ENCODE results near the gene PRPF4. TPM values are rescaled to one million over a fixed set of nuclear protein-coding genes. Genes with fewer than 3 reads are reported as not detected.
A peak's percentile ranks its signal among the peaks of the same experiment; 100 is the strongest.

PRPF4 gene
- total RNA-seq, 4 donors from 2014 or later, result 9.0 to 14.4 (median 10.9) TPM

DNA sequence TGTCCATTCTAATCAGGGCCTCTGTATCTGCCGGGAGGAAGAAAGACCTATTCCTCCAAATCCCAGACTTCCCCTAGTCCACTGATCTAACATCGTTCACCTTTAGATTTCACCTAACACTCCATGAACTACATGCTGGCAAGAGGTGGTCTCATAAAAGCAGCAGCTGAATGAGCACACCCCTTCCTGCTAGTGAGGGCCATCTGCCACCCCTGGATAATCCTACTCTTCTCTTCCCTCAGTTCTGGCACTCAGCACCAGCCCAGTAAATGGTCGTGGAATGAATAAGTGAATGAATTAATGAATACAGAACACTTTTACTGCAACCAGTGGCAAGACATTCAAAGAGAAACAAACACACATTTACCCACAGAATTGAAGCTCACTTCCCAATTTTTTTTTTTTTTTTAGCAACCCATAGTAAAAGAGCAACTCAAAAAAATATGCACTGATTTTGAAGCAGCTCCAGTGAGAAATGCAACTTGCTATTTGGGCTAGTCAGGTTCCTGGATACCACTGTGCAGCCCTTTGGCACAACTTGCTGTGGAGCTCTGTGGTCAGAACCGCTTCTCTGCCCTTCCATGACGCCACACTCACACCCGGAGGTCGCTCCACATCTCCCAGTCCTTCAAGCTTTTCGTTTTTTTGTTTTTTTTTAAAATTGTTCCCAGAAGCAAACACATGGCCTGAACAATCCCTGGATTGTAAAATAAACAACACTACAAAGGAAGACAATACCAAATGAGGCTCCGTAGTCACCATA is 21.5 kb downstream of the PRPF4 start:
- Histone ChIP-seq H3K4me1 (no peaks in the 10 kb centered on the region), H3K27ac (no peak overlapping the region), H3K36me3 (peaks cover 2 to 22% (median 4%) of the 10 kb centered on the region in 3 donors), H3K4me3 (no peak overlapping the region), H3K9me3 (no peaks in the 10 kb centered on the region), H3K27me3 (no peaks in the 10 kb centered on the region)
- no peak for DNase-seq (ENCODE audit: low spot score in 2 of 2)
- 61 to 64% methylated on average over 9 of the region's 9 CpGs for WGBS, 2 donors
- TF ChIP-seq EP300 (IDR thresholded peaks at IDR 0.05), result no peak

DNA sequence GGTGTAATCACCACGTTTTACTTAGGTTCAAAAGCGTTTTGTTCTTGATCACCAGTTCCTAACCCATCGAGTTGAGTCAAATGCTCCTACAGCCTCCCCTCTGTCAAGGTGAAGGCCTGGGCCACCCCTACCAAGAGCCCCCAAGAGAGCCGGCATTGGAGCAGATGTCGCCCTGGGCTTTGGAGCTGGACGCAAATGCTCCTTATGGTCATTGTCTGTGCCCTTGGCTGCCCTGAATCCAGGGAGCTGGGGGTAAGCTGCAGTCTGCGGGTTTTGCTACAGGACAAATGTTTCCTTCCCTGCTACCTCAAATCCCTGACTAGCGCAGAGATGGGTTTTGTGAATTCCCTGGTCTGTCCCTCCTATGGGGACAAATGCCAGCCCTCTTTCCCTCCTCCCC is 22.9 kb downstream of the PRPF4 start:
- no peaks in the 10 kb centered on the region for H3K4me1 ChIP-seq
- TF ChIP-seq CTCF (IDR thresholded peaks at IDR 0.05) (no peak), EP300 (IDR thresholded peaks at IDR 0.05) (no peak), POLR2A (IDR thresholded peaks at IDR 0.05) (no peak)
- DNase-seq (ENCODE audit: low spot score in 2 of 2), result no peak
- H3K36me3 ChIP-seq, result peaks cover 0 to 9% (median 0%) of the 10 kb centered on the region in 3 donors
- no peak overlapping the region for H3K4me3 ChIP-seq
- no peaks in the 10 kb centered on the region for H3K9me3 ChIP-seq
- no peak overlapping the region for H3K27ac ChIP-seq
- whole genome bisulfite sequencing, 2 donors, result 88 to 95% methylated on average over 8 of the region's 8 CpGs
- H3K27me3 ChIP-seq, result no peaks in the 10 kb centered on the region

DNA sequence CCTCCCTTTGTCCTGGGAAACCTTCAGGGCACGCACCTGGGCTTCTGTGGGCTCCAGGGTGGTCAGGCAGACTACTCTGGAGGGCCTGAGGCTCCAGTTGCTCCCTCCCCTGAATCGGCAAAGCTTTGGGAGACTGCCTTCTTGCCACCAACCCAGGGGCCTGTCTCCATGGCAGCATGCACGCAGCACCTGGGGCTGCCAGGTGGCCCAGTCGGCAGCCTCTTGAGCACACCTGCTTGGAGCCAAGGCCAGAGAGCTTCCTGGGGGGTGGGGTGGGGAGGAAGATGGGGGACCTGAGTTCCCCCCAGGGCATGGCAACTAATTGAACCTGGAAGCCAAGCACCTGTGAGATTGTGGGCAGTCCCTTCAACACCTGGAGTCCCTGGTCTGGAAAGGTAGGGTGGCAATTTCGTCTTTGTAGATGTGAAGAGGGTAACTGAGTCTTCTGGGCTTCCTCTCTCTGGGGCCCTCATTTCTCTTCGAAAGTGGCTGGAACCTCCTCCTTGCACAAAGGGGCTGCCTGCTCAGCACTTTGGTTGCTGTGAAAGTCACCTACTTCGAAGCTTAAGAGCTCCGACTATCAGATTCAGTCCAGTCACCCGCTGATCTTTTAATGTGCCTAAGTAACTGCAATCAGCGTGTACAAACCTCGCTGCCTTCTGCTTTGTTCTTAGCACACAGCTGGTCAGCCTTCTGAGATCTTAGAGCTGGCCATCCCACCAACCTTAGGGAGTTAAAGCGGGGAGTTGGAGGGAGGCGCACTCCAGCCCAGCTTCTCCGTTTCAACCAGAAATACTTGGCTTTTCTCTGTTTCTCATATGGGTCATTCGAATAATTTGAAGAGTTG is 23.7 kb downstream of the PRPF4 start:
- no peak for DNase-seq (ENCODE audit: low spot score in 2 of 2)
- Histone ChIP-seq H3K27ac (no peak overlapping the region), H3K27me3 (no peaks in the 10 kb centered on the region), H3K36me3 (peaks cover 0 to 1% (median 0%) of the 10 kb centered on the region in 3 donors), H3K9me3 (no peaks in the 10 kb centered on the region), H3K4me3 (no peak overlapping the region), H3K4me1 (no peaks in the 10 kb centered on the region)
- 84 to 85% methylated on average over 15 of the region's 15 CpGs for WGBS, 2 donors
- TF ChIP-seq EP300 (IDR thresholded peaks at IDR 0.05), result no peak
- no peak for TF ChIP-seq CTCF (IDR thresholded peaks at IDR 0.05)
- TF ChIP-seq POLR2A (IDR thresholded peaks at IDR 0.05), result no peak

DNA sequence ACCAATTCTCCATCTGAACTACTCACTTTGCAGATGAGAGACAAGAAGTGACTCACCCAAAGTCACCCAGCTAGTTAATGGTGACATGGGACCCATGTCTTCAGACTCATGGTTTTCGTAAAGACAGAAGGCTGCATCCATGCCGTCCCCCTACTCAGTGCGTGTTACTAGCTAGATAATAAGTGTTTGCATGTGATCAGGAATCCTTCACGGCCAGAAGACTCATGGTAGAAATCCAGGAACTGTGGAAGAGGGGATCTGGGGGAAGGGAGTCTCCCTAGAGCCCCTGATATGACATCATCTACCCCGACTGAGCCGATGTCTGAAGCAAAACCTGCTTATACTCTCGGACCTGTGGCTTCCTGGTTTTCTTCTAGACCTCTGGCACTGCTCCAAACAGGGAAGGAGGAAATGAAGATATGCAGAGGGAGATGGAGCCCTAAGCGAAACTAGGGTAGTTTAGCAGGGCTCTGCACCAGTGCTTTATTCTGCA is 24.4 kb downstream of the PRPF4 start:
- no peaks in the 10 kb centered on the region for H3K9me3 ChIP-seq
- no peaks in the 10 kb centered on the region for H3K36me3 ChIP-seq
- H3K4me1 ChIP-seq, result no peaks in the 10 kb centered on the region
- no peak overlapping the region for H3K4me3 ChIP-seq
- DNase-seq (ENCODE audit: low spot score in 2 of 2), result peak in 1 of 2 donors; percentile 12
- 40 to 48% methylated on average over 8 of the region's 8 CpGs for WGBS, 2 donors
- TF ChIP-seq EP300 (IDR thresholded peaks at IDR 0.05) (no peak), POLR2A (IDR thresholded peaks at IDR 0.05) (no peak), CTCF (IDR thresholded peaks at IDR 0.05) (no peak)
- no peaks in the 10 kb centered on the region for H3K27me3 ChIP-seq
- no peak overlapping the region for H3K27ac ChIP-seq

- Histone ChIP-seq H3K4me3 (no peak overlapping the region), H3K9me3 (no peaks in the 10 kb centered on the region), H3K4me1 (no peaks in the 10 kb centered on the region), H3K27ac (no peak overlapping the region), H3K27me3 (no peaks in the 10 kb centered on the region), H3K36me3 (no peaks in the 10 kb centered on the region)
- TF ChIP-seq POLR2A (IDR thresholded peaks at IDR 0.05), result no peak
- WGBS, 2 donors, result 86 to 87% methylated on average over 8 of the region's 8 CpGs
- DNase-seq (ENCODE audit: low spot score in 2 of 2), result no peak
Measured at GRCh38 chr9:113301548-113301947, 26.1 kb downstream of the PRPF4 start.

Data from tibial nerve (tissue), 4 donors.